H1 (cell line): Measurements from ENCODE around the gene RETNLB.

Experiments used
- ATF3 ChIP-seq: IDR thresholded peaks from 2 replicates; pipeline ENCODE4 v1.6.1; 2011; ENCODE audit warnings: low read depth, mild to moderate bottlenecking, low read length; ENCODE audit not compliant: insufficient read depth
- CTCF ChIP-seq, 3 experiments: IDR thresholded peaks; 1 replicate in 2 of 3; 2 replicates in 1 of 3; pipeline versions ENCODE4 v1.5.1 to v1.6.1; 2011; ENCODE audit warnings: low read length in 3 of 3, mild to moderate bottlenecking in 3 of 3, inconsistent platforms in 2 of 3, low read depth in 1 of 3, moderate library complexity in 1 of 3; ENCODE audit not compliant: insufficient read depth in 1 of 3; ENCODE audit errors: control extremely low read depth in 1 of 3
- EZH2 ChIP-seq: fragments of 200-600 bp; sonication (generic); IDR thresholded peaks from 2 replicates; pipeline ENCODE4 v1.7.1; 2012; ENCODE audit warnings: low read depth, mild to moderate bottlenecking, moderate library complexity, low read length, inconsistent platforms; ENCODE audit not compliant: severe bottlenecking
- GTF2F1 ChIP-seq: IDR thresholded peaks from 2 replicates; pipeline ENCODE4 v1.6.1; 2012; ENCODE audit warnings: low read depth, low read length, improper control_type of control experiment, borderline replicate concordance
- JUND ChIP-seq: IDR thresholded peaks from 2 replicates; pipeline ENCODE4 v1.6.1; 2011; ENCODE audit warnings: mild to moderate bottlenecking, improper control_type of control experiment, low read length
- MAFK ChIP-seq: IDR thresholded peaks from 2 replicates; pipeline ENCODE4 v1.6.1; 2012; ENCODE audit warnings: low read depth, mild to moderate bottlenecking, improper control_type of control experiment, low read length
- MAX ChIP-seq: IDR thresholded peaks from 2 replicates; pipeline ENCODE4 v1.6.1; 2012; ENCODE audit warnings: inconsistent platforms
- POLR2A ChIP-seq, 2 experiments: IDR thresholded peaks; 1 replicate in 1 of 2; 2 replicates in 1 of 2; pipeline ENCODE4 v1.6.1; 2011; ENCODE audit warnings: low read depth in 2 of 2, low read length in 2 of 2, mild to moderate bottlenecking in 2 of 2; ENCODE audit errors: control extremely low read depth in 1 of 2
- POLR2AphosphoS5 ChIP-seq: IDR thresholded peaks from 2 replicates; pipeline ENCODE4 v1.6.1; 2011; ENCODE audit warnings: low read depth, low read length
- POU5F1 ChIP-seq: IDR thresholded peaks from 2 replicates; pipeline ENCODE4 v1.6.1; 2011; ENCODE audit warnings: low read depth, mild to moderate bottlenecking, low read length, moderate library complexity
- RAD21 ChIP-seq, 2 experiments: IDR thresholded peaks in 1 of 2; conservative IDR thresholded peaks in 1 of 2; 2 replicates each; pipeline ENCODE4 v1.6.1; 2011; ENCODE audit warnings: low read depth in 2 of 2, low read length in 2 of 2, improper control_type of control experiment in 1 of 2, inconsistent platforms in 1 of 2, mild to moderate bottlenecking in 1 of 2, moderate library complexity in 1 of 2
- SIN3A ChIP-seq, 2 experiments: IDR thresholded peaks in 1 of 2; conservative IDR thresholded peaks in 1 of 2; 2 replicates each; pipeline ENCODE4 v1.6.1; 2011 to 2012; ENCODE audit warnings: low read length in 2 of 2, improper control_type of control experiment in 1 of 2, low read depth in 1 of 2, mild to moderate bottlenecking in 1 of 2
- SP2 ChIP-seq: IDR thresholded peaks from 2 replicates; pipeline ENCODE4 v1.6.1; 2012; ENCODE audit warnings: mild to moderate bottlenecking, low read length, inconsistent platforms
- SRF ChIP-seq: IDR thresholded peaks from 2 replicates; pipeline ENCODE4 v1.6.1; 2011; ENCODE audit warnings: mild to moderate bottlenecking, low read depth, low read length, moderate library complexity

- TF ChIP-seq SRF (no peak), SIN3A (conservative IDR thresholded peaks at IDR 0.05 in 1 of 2, IDR thresholded peaks at IDR 0.05 in 1 of 2; ENCODE audit: low read depth in 1 of 2, low read length in 2 of 2) (no peak), POU5F1 (no peak), CTCF (IDR thresholded peaks at IDR 0.05; ENCODE audit: control extremely low read depth in 1 of 3, insufficient read depth in 1 of 3, low read depth in 1 of 3, low read length in 3 of 3) (no peak), GTF2F1 (no peak), POLR2A (IDR thresholded peaks at IDR 0.05; ENCODE audit: control extremely low read depth in 1 of 2, low read depth in 2 of 2, low read length in 2 of 2) (no peak), POLR2AphosphoS5 (no peak), RAD21 (IDR thresholded peaks at IDR 0.05 in 1 of 2, conservative IDR thresholded peaks at IDR 0.05 in 1 of 2; ENCODE audit: low read depth in 2 of 2, low read length in 2 of 2) (no peak), SP2 (no peak), MAFK (no peak), MAX (no peak), JUND (no peak), EZH2 (no peak), ATF3 (no peak)
These were observed 14.3 kb downstream of the RETNLB start for GRCh38 chr3:108742929-108743328.
